Neural cell (in vitro differentiated cells): Measurements from ENCODE around the gene HACD2. TPM values are rescaled to one million over a fixed set of nuclear protein-coding genes. Genes with fewer than 3 reads are reported as not detected.

Experiments used
- H2AFZ ChIP-seq: fragments of 200-600, 300-800 bp; sonication (generic), shearing (Covaris generic); 2 replicates; pipeline ENCODE4 v1.6.0; 2014; ENCODE audit warnings: low read depth, mild to moderate bottlenecking, antibody characterized with exemption, low read length, moderate library complexity
- H3F3A ChIP-seq: fragments of 200-600 bp; shearing (Covaris generic); 2 replicates; pipeline ENCODE4 v1.6.1; 2016; ENCODE audit warnings: mild to moderate bottlenecking, moderate library complexity, mixed read lengths, antibody characterized with exemption, low read length; ENCODE audit not compliant: insufficient read depth, poor library complexity, severe bottlenecking
- H3K27ac ChIP-seq: fragments of 200-600, 300-800 bp; sonication (generic), shearing (Covaris generic); 2 replicates; pipeline ENCODE4 v1.5.1; 2014; ENCODE audit warnings: mild to moderate bottlenecking, low read length, moderate library complexity
- H3K27me3 ChIP-seq: fragments of 300-800, 200-600 bp; sonication (generic), shearing (Covaris generic); 2 replicates; pipeline ENCODE4 v1.6.0; 2014; ENCODE audit warnings: mild to moderate bottlenecking, low read depth, low read length, moderate library complexity; ENCODE audit not compliant: insufficient read depth
- H3K36me3 ChIP-seq: fragments of 300-800, 200-600 bp; sonication (generic), shearing (Covaris generic); 2 replicates; pipeline ENCODE4 v1.5.1; 2014; ENCODE audit warnings: mild to moderate bottlenecking, antibody characterized with exemption, low read length, moderate library complexity; ENCODE audit not compliant: insufficient read depth
- H3K4me2 ChIP-seq: fragments of 300-800, 200-600 bp; sonication (generic), shearing (Covaris generic); 2 replicates; pipeline ENCODE4 v1.6.0; 2014; ENCODE audit warnings: mild to moderate bottlenecking, low read length
- H3K4me3 ChIP-seq: fragments of 300-800, 200-600 bp; sonication (generic), shearing (Covaris generic); 2 replicates; pipeline ENCODE4 v1.5.1; 2014; ENCODE audit warnings: mild to moderate bottlenecking, low read length, moderate library complexity
- H3K79me2 ChIP-seq: fragments of 200-600 bp; shearing (Covaris generic); replicated peaks from 2 replicates; pipeline ENCODE4 v1.6.0; 2014; ENCODE audit warnings: mild to moderate bottlenecking, low read length, moderate library complexity; ENCODE audit not compliant: insufficient read depth
- H3K9ac ChIP-seq: fragments of 300-800, 200-600 bp; sonication (generic), shearing (Covaris generic); 2 replicates; pipeline ENCODE4 v1.6.1; 2016; ENCODE audit warnings: mild to moderate bottlenecking, low read length, mixed read lengths
- H3K9me2 ChIP-seq: fragments of 200-600 bp; shearing (Covaris generic); 2 replicates; pipeline ENCODE4 v1.6.1; 2016; ENCODE audit warnings: mild to moderate bottlenecking, low read length, mixed read lengths; ENCODE audit not compliant: insufficient read depth
- H3K9me3 ChIP-seq: fragments of 200-600, 300-800 bp; sonication (generic), shearing (Covaris generic); 2 replicates; pipeline ENCODE4 v1.6.1; 2016; ENCODE audit warnings: mild to moderate bottlenecking, mixed run types, low read length, moderate library complexity, mixed read lengths
- H4K20me1 ChIP-seq: fragments of 200-600 bp; shearing (Covaris generic); 2 replicates; pipeline ENCODE4 v1.6.1; 2016; ENCODE audit warnings: mild to moderate bottlenecking, mixed run types; ENCODE audit not compliant: insufficient read depth
- CTCF ChIP-seq: fragments of 450-650 bp; IDR thresholded peaks from 2 replicates; pipeline ENCODE4 v1.5.1; 2014; ENCODE audit warnings: antibody characterized with exemption, mild to moderate bottlenecking, moderate library complexity; ENCODE audit not compliant: poor library complexity, severe bottlenecking
- EP300 ChIP-seq: fragments of 450-650 bp; conservative IDR thresholded peaks from 2 replicates; pipeline ENCODE4 v1.6.1; 2014; ENCODE audit warnings: antibody characterized with exemption, mild to moderate bottlenecking, moderate library complexity; ENCODE audit not compliant: poor library complexity, severe bottlenecking
- EZH2 ChIP-seq: fragments of 200-600, 300-800 bp; shearing (Covaris generic), sonication (generic); IDR thresholded peaks from 2 replicates; pipeline ENCODE4 v1.6.1; 2014; ENCODE audit warnings: antibody characterized with exemption, low read length, borderline replicate concordance, mild to moderate bottlenecking; ENCODE audit not compliant: insufficient read depth, poor library complexity, severe bottlenecking
- MXI1 ChIP-seq: fragments of 450-650 bp; conservative IDR thresholded peaks from 2 replicates; pipeline ENCODE4 v1.6.1; 2014; ENCODE audit warnings: antibody characterized with exemption, mild to moderate bottlenecking; ENCODE audit not compliant: poor library complexity, severe bottlenecking
- POLR2AphosphoS5 ChIP-seq: IDR thresholded peaks from 2 replicates; pipeline ENCODE4 v1.6.1; 2012
- RAD21 ChIP-seq: fragments of 450-650 bp; conservative IDR thresholded peaks from 2 replicates; pipeline ENCODE4 v1.6.1; 2014; ENCODE audit warnings: antibody characterized with exemption, mild to moderate bottlenecking, moderate library complexity
- REST ChIP-seq: IDR thresholded peaks from 2 replicates; pipeline ENCODE4 v1.6.1; 2012; ENCODE audit warnings: borderline replicate concordance
- SMC3 ChIP-seq: fragments of 450-650 bp; conservative IDR thresholded peaks from 2 replicates; pipeline ENCODE4 v1.6.1; 2014; ENCODE audit warnings: antibody characterized with exemption, mild to moderate bottlenecking, moderate library complexity; ENCODE audit not compliant: poor library complexity
- TAF1 ChIP-seq: IDR thresholded peaks from 2 replicates; pipeline ENCODE4 v1.6.1; 2012; ENCODE audit warnings: low read depth
- polyA plus RNA-seq: library from polyadenylated mRNA; depleted of rRNA; stranded (reverse); fragments of >200 nt; gene quantifications from 2 replicates; pipeline ENCODE4 v1.2.3, GENCODE V29; 2014

The HACD2 gene
- polyA plus RNA-seq, 1 donor from 2014 or later, result 28.0 TPM

GRCh38 chr3:123629747-123630047 is 44.8 kb upstream of the HACD2 start:
- no peaks in the 10 kb centered on the region for H3K27me3 ChIP-seq
- no peak overlapping the region for H3K27ac ChIP-seq
- no peaks in the 10 kb centered on the region for H3K79me2 ChIP-seq
- H3K36me3 ChIP-seq, result no peaks in the 10 kb centered on the region
- TF ChIP-seq MXI1 (no peak), TAF1 (no peak), RAD21 (no peak), SMC3 (no peak), REST (no peak), EZH2 (no peak)
- H3K9ac ChIP-seq, result no peak overlapping the region
- no peaks in the 10 kb centered on the region for H3K9me2 ChIP-seq
- H3F3A ChIP-seq, result no peaks in the 10 kb centered on the region
- no peaks in the 10 kb centered on the region for H4K20me1 ChIP-seq
- no peaks in the 10 kb centered on the region for H3K9me3 ChIP-seq
- H3K4me3 ChIP-seq, result no peak overlapping the region
- H2AFZ ChIP-seq, result no peak overlapping the region
- no peak overlapping the region for H3K4me2 ChIP-seq

- Histone ChIP-seq H3K9me3 (no peaks in the 10 kb centered on the region), H3F3A (no peaks in the 10 kb centered on the region), H3K27ac (no peak overlapping the region), H3K79me2 (no peaks in the 10 kb centered on the region), H3K9ac (no peak overlapping the region), H3K9me2 (no peaks in the 10 kb centered on the region), H4K20me1 (no peaks in the 10 kb centered on the region), H3K36me3 (no peaks in the 10 kb centered on the region), H3K27me3 (no peaks in the 10 kb centered on the region), H2AFZ (no peak overlapping the region), H3K4me2 (no peak overlapping the region), H3K4me3 (no peak overlapping the region)
- TF ChIP-seq RAD21 (no peak), POLR2AphosphoS5 (no peak), SMC3 (no peak), EP300 (no peak), EZH2 (no peak), CTCF (no peak), TAF1 (no peak), MXI1 (no peak)
These were observed 44.3 kb upstream of the HACD2 start for GRCh38 chr3:123628996-123629746.
